GM21423 (cell line): ENCODE measurements around the gene PRUNE2.
"Not testable (repeated sequence)": the region's sequence is repeated elsewhere in the genome, so short reads cannot be mapped to it uniquely, and the experiment has no call there.

Source experiments
- ATAC-seq: cut with Tn5 transposase; IDR thresholded peaks from one replicate; pipeline ENCODE4 v1.9.1; 2021; ENCODE audit warnings: mild to moderate bottlenecking, moderate library complexity; ENCODE audit not compliant: unreplicated experiment

PRUNE2 gene

GRCh38 chr9:76676857-76677256, 229.1 kb downstream of the PRUNE2 start:
- ATAC-seq, result no peak

DNA sequence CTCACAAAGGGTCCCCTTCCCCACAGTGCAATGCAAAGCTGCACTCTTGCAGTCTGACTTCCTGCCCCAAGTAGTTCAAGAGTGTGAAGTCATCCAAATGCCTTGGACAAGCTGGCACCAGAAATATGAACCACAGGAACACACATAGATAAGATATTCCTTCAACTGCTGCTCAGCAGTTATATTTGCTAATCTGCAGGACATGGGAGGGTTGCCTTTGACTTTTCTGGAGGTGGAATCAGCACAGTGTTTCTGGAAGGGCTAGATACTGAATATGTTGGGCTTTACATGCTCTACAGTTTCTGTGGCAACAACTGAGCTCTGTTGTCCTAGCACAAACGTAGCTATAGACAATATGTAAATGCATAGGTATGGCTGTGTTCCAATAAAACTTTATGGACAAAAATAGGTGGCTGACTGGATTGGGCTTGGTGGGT, 238.4 kb downstream of the PRUNE2 start:
- no peak for ATAC-seq

DNA sequence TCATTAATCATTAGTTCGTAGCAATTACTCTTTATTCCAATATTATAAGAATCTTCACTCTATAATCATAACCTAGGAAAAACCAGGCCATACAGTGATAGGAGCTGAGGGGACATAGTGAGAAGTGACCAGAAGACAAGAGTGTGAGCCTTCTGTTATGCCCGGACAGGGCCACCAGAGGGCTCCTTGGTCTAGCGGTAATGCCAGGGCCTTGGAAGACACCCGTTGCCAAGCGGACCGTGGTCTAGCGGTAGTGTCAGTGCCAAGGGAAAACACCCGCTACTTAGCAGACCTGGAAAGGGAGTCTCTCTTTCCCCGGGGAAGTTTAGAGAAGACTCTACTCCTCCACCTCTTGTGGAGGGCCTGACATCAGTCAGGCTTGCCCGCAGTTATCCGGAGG, 239.9 kb downstream of the PRUNE2 start:
- not testable (repeated sequence) for ATAC-seq

DNA sequence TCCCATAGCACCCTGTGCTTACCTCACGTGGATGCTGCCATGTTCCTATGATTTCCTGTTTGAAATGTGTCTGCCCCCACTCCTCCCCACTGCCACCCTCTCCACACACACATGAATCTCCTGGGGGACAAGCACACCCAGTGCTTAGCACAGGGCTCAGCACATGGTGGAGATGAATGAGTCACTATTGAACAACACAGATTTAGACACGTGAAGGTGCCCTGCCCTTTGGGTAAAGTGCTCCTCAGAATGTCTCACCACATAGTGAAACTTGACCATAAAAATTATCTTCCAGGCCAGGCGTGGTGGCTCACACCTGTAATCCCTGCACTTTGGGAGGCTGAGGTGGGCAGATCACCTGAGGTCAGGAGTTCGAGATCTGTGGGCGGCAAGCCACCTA, 240.5 kb downstream of the PRUNE2 start:
- ATAC-seq, result no peak

GRCh38 chr9:76664120-76664519, 241.8 kb downstream of the PRUNE2 start:
- no peak for ATAC-seq

- ATAC-seq, result no peak
Observed at GRCh38 chr9:76662476-76663281, 243.2 kb downstream of the PRUNE2 start.

DNA sequence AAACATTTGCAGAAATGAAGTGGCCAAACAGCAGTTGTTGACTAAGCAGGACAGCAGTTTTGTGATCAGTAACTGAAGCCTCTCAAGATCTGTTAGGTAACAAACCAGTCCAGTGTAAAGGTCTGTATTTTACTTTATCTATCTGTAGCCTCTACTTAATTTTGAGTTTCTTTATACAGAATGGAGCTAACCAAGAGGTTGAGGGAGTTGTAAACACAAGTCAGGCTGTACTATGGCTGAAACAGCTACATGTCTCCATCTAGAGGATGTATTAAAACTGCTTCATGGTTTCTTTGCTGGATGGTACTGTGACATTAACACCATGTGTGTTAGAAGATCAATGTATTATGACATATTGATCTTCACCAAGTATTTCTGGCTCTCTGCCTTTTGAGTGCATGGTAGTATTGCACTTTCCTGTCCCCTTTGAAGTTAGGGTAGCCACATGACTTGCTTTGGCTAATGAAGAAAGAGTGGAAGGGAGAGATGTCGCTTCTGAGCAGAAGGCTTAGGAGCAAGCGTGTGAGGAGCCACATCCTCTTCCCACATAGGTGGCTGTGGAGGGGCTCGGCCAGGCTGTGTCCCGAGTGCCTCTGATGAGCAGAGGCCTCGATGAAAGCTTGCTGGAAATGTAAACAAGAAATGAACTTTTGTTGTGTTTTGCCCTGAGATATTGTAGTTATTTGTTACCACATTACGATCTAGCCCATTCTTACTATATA, 247.2 kb downstream of the PRUNE2 start:
- ATAC-seq, result peak; percentile 80

GRCh38 chr9:76657265-76657664, 248.6 kb downstream of the PRUNE2 start:
- no peak for ATAC-seq

- ATAC-seq, result no peak
Observed at GRCh38 chr9:76655971-76656370, 249.9 kb downstream of the PRUNE2 start.

DNA sequence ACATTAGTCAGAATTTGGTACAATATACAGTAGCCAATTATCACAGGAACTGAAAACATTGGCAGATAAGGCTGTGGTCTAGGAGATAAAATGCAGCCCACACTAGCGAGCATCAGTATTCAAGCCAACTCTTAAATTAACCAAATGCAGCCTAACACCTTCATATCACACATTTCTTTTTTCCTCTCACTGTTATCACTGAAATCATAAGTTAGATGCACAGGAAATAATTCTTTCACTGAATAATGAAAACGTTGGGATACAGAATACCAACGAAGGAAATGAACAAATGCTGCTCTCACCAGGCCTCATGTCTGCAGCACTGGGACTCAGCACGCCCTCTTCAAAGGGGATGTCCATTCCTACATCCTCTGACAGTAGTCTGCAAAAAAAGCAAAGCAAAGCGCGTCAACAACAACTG, 250.8 kb downstream of the PRUNE2 start:
- ATAC-seq, result no peak

DNA sequence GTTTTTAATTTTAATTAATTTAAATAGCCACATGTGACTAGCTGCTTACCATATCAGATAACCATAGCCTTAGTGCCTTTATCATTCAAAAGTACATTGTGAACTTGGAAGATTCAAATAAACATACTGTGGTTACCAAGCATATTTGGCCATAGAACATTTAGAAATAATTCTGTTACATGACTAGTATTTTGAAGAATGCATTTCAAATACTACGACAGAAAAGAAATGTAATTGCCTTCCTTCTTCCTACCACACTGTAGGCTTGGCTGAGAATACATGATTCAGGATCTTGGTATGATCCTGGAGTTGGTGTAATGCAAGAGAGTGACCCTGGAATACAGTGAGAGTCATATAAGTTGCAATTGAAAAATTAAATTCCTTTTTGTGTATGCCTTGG, 251.3 kb downstream of the PRUNE2 start:
- ATAC-seq, result no peak

DNA sequence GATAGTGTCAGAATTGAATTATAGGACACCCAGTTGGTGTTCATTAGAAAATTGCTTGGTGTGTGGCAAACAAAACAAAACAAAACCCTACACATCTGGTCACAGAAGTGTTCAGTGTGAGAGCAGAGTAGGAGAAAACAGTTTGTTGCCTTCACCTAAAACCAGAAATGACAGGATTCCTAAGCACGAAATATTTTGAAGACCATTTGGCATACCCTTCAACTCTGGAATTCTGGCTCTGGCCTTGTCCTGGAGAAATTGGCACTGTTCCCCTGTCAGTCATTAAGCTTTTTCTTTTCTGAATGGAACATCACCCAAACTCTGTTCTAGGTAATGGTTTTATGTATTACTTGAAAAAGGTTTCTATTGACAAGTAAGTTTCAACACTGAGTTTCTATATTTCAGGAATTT, 251.9 kb downstream of the PRUNE2 start:
- ATAC-seq, result no peak

DNA sequence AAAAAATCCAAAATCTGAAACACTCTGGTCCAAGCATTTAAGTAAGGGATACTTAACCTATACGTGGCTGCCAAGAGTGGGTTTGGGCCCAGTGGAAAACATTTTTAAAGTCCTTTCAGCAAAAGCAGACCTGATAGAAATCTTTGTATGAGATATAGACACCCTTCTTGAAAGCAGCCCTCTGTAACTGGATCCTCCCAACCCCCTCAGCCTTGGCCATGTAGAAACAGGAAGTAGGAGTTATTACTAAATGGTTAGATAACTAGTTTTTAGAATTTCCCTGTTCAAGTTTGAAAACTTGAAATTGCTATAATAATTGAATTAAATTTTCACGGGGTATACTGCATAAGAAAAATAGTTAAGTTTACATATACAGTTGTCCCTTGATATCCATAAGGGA, 253.0 kb downstream of the PRUNE2 start:
- no peak for ATAC-seq

DNA sequence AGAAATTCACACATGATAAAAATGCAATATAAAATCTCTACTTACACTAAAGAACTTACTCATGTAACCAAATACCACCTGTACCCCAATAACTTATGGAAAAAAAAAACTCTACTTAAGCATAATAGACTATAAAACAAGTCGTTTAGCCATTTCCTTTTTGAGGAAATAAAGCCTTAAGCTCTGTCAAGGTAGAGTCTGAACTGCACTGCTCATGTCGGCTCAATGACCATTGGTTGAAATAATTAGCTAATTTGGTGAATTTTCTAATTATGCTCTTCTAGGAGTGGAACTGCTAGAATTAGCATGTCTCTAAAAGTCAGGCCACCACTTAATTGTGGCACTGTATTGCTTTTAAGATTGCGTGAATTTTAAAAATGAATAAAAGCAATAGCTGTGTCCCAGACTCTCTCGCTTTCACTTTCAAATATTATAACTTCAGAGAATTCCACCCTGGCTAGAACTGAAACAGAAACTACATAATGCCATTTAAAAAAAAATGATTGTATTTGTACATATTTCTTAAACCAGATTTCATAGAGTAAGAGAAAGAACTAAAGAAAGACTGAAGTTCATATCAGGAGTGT, 254.7 kb downstream of the PRUNE2 start:
- peak; percentile 68 for ATAC-seq

DNA sequence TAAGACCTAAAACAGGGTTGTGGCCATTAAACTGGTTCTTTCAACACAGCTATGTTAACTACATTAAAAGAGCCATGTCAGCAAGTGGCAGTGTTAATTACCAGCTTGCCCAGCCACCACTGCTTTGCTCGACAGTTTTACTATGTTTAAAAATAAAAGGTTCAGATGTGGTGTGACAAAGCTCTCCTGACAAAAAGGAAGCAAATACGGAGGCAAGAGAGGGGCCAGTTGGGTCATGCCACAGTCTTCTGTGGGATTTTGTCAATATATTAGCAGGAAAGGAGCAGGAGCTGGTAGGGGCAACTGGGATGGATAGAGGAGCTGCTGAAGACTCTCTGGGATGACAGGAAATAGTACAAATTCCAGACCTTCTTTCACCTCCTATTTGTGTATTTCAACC, 255.2 kb downstream of the PRUNE2 start:
- no peak for ATAC-seq

GRCh38 chr9:76649894-76650293, 256.0 kb downstream of the PRUNE2 start:
- ATAC-seq, result no peak

DNA sequence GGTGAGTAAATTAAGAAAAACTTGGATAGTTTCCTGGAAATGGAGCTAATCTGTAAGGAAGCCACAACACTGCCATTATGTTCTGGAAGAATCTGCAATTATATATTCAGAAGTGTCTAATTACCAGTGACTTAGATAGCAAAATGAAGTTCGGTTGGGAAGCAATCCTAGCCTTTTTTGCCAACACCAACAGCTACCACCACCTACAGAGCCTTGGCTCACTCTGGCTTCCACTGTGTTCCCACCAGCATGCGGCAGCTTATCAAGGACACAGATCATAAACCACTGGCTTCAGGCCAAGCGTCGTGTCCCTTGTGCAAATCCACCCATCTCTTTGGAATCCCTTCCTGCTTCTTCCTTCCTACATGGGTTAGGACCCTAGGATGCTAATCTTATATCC, 259.7 kb downstream of the PRUNE2 start:
- no peak for ATAC-seq

DNA sequence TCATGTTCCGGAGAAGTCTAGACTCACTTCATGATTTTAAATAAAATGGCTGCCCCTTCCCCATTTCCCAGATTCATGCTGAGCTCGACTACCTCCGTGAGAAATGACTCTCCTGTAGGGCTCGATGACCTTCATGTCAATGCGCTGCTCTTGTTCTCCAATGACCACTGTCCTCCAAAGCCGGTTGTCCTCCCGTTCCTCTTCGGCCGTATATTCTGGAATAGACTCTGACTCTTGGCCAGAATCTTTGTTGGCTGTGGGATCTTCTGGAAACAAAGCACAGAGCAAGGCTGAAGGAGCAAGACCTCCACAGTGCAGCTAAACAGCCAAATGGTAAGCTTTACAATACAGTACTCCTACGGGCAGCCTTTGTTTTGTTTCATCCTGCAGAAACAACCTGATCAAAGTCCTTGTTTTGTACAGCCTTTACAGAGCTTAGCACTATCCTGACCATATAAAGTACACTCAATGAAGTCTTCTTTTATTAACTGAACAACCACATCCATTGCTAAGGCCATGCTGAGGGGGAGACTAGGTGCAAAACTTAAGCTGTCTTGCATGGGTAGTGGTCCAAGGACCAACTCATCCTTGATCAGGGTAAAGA, 261.2 kb downstream of the PRUNE2 start:
- ATAC-seq, result no peak

DNA sequence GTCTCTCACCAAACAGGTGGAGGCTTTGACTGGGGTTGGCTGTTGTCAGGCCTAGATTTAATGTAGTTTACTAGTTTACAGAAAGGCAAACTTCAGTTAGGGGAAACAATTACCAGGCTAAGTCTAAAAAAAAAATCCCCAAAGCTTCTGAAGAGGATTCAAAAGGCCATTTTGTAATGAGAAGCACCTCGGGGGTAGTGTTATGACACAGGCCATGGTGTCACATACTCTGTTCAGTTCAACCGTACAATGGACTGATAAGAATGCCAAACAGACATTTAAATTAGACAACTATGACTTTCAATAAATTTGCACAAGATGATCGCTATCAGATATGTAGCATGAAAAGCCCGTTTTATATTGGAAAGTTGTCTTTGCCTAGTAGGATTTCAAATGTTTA, 261.7 kb downstream of the PRUNE2 start:
- ATAC-seq, result no peak

DNA sequence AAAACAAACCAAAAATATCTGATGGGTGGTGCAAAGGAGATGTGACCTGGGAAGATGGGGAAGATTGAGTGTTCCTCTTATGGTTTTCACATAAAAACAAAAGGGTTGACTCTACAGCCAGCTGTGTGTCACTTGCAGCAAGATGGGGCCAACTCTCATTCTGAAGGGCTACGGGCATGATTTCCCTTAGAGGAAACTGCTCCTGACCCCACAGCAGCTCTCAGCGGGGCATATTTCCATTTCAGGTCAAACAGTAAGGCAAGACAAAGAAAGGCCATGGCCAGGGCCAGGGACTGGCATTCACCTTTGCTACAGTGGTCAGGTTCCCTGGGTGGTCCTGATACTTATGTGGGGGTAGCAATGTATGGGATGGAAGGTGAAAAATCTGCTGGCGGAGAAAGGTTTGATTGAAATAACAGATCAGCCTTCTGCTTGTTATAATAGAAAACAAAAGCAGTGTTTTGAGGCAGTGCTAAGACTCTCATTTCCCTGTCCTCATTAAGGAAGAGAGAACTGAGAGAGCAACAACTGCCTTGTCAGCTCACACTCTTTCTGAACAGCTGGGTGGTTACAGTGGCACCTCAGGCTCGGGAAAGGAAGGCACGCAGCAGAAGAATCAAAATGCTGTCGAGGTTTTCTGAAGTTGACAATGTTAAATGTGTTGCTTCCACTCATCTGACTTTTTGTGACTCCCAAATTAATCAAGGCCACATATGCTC, 262.4 kb downstream of the PRUNE2 start:
- ATAC-seq, result peak; percentile 98

DNA sequence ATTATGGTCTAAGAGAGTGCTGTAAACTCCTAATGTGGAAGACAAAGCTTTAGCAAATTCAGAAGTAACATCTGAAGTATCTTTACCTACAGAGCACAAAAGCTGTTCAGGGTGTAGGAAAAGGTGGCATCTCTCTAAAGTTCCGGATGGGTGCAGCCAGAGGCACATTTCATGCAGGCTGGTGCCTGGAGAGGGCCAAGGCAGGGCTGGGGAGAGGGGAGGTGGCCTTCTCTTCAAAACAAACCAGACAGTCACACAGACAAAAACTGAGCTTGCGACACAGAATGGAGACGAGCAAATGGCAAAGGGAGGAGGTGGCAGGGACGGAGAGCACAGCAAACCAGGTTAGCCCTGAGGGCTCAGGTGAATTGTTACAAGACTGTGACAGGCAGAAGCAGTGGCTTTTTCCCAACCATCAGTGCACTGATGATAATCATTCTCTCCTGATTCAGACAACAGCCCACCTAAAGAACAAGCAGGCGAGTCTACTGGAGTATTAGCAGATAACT, 263.2 kb downstream of the PRUNE2 start:
- ATAC-seq, result no peak
